Upper lobe of left lung (tissue), 4 donors: ENCODE measurements around the gene SYNPR.

ENCODE experiments used
- POLR2A ChIP-seq, 4 donors: fragments of 450-650 bp; IDR thresholded peaks; one replicate each; pipeline ENCODE4 v1.5.1; 2016 to 2017; ENCODE audit warnings: antibody characterized with exemption in 4 of 4, mild to moderate bottlenecking in 2 of 4
- POLR2AphosphoS5 ChIP-seq, 2 donors: sonication (generic); formaldehyde crosslinking; IDR thresholded peaks; one replicate each; pipeline ENCODE4 v1.5.1; 2017; ENCODE audit warnings: antibody characterized with exemption in 2 of 2
- TF ChIP-seq, protein P1 (sequence below), 6 experiments: fragments of 450-650 bp in 4 of 6; fragments of 200-600 bp in 2 of 6; sonication (generic) in 2 of 6; IDR thresholded peaks; one replicate each; pipeline ENCODE4 v1.5.1; 2016 to 2019; ENCODE audit warnings: antibody characterized with exemption in 6 of 6

DNA sequence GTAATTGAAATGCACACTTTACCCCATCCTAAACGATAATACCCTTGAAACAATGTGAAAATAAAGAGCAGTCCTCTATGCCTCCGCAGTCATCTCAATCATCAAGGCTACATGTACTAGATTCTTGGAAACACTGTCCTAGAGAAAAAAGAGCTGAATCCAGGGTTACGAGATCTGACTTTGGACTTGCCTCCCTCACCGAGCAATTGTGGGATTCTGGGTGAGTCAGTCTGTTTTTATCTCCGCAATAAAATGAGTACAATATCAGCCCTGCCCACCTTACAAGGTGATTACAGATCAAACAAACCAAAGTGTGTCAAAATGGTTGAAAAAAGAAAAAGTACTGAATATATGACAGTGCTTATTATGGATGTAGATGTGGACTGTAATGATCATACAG is 222.1 kb downstream of the SYNPR start:
- TF ChIP-seq, protein P1, sequence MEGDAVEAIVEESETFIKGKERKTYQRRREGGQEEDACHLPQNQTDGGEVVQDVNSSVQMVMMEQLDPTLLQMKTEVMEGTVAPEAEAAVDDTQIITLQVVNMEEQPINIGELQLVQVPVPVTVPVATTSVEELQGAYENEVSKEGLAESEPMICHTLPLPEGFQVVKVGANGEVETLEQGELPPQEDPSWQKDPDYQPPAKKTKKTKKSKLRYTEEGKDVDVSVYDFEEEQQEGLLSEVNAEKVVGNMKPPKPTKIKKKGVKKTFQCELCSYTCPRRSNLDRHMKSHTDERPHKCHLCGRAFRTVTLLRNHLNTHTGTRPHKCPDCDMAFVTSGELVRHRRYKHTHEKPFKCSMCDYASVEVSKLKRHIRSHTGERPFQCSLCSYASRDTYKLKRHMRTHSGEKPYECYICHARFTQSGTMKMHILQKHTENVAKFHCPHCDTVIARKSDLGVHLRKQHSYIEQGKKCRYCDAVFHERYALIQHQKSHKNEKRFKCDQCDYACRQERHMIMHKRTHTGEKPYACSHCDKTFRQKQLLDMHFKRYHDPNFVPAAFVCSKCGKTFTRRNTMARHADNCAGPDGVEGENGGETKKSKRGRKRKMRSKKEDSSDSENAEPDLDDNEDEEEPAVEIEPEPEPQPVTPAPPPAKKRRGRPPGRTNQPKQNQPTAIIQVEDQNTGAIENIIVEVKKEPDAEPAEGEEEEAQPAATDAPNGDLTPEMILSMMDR (IDR thresholded peaks at IDR 0.05) = no peak
- no peak for TF ChIP-seq POLR2AphosphoS5 (IDR thresholded peaks at IDR 0.05)
- no peak for TF ChIP-seq POLR2A (IDR thresholded peaks at IDR 0.05)
